Measurements from ENCODE around the gene KLHL21.
"Not testable (repeated sequence)": the region's sequence is repeated elsewhere in the genome, so short reads cannot be mapped to it uniquely, and the experiment has no call there.

The KLHL21 gene

GRCh38 chr1:6637770-6638169 is 35.1 kb upstream of the KLHL21 start:
- TF ChIP-seq EZH2 (IDR thresholded peaks at IDR 0.05; ENCODE audit: borderline replicate concordance, low read length) (no peak), CTCF (IDR thresholded peaks at IDR 0.05; ENCODE audit: low read length) (no peak)
- Histone ChIP-seq H3K27ac (ENCODE audit: low read depth, low read length, poor library complexity, severe bottlenecking) (no peak overlapping the region), H3K9me3 (ENCODE audit: low read length) (no peaks in the 10 kb centered on the region), H3K4me1 (ENCODE audit: insufficient read depth, low read length, severe bottlenecking) (peaks cover 18% of the 10 kb centered on the region), H3K27me3 (ENCODE audit: insufficient read depth, low read length) (no peaks in the 10 kb centered on the region), H4K20me1 (ENCODE audit: insufficient read depth, low read length) (no peaks in the 10 kb centered on the region), H3K9me2 (ENCODE audit: low read depth, low read length) (no peaks in the 10 kb centered on the region), H3K4me2 (ENCODE audit: low read length) (no peak overlapping the region), H3K79me2 (ENCODE audit: insufficient read depth, low read length) (no peaks in the 10 kb centered on the region), H3F3A (ENCODE audit: insufficient read depth, low read length) (peaks cover 4% of the 10 kb centered on the region; the same call in 1 of the 2 replicates), H3K36me3 (ENCODE audit: insufficient read depth, low read length) (peaks cover 78% of the 10 kb centered on the region), H2AFZ (ENCODE audit: low read length) (no peak overlapping the region), H3K4me3 (ENCODE audit: low read depth, low read length, poor library complexity, severe bottlenecking) (no peak overlapping the region), H3K9ac (ENCODE audit: low read length) (no peak overlapping the region)

DNA sequence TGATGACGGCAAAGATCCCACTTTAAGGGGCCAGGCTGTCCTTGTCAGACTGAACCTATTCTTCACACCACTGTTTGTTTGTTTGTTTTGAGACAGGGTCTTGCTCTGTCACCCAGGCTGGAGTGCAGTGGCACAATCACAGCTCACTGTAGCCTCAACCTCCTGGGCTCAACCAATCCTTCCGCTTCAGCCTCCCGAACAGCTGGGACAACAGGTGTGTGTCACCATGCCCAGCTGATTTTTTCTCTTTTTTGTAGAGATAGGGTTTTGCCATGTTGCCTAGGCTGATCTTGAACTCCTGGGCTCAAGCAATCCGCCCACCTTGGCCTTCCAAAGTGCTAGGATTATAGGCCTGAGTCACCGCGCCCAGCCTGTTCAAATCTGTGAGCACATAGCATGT is 34.1 kb upstream of the KLHL21 start:
- H3K27me3 ChIP-seq (ENCODE audit: insufficient read depth, low read length); H2AFZ ChIP-seq (ENCODE audit: low read length); H3K9me2 ChIP-seq (ENCODE audit: low read depth, low read length); H3F3A ChIP-seq (ENCODE audit: insufficient read depth, low read length); H3K27ac ChIP-seq (ENCODE audit: low read depth, low read length, poor library complexity, severe bottlenecking); H3K4me2 ChIP-seq (ENCODE audit: low read length); H3K79me2 ChIP-seq (ENCODE audit: insufficient read depth, low read length); H4K20me1 ChIP-seq (ENCODE audit: insufficient read depth, low read length); H3K9ac ChIP-seq (ENCODE audit: low read length); H3K9me3 ChIP-seq (ENCODE audit: low read length); H3K4me3 ChIP-seq (ENCODE audit: low read depth, low read length, poor library complexity, severe bottlenecking): not testable (repeated sequence)
- H3K36me3 ChIP-seq (ENCODE audit: insufficient read depth, low read length) = peaks cover 84% of the 10 kb centered on the region
- H3K4me1 ChIP-seq (ENCODE audit: insufficient read depth, low read length, severe bottlenecking) = peaks cover 18% of the 10 kb centered on the region

GRCh38 chr1:6635910-6636760 is 33.5 kb upstream of the KLHL21 start:
- peaks cover 80% of the 10 kb centered on the region for H3K36me3 ChIP-seq (ENCODE audit: insufficient read depth, low read length)

More at GRCh38 chr1:6635910-6636760, 33.5 kb upstream of the KLHL21 start:
- peak overlapping the region; percentile 39 for H3K27ac ChIP-seq (ENCODE audit: low read depth, low read length, poor library complexity, severe bottlenecking)
- peaks cover 18% of the 10 kb centered on the region for H3K4me1 ChIP-seq (ENCODE audit: insufficient read depth, low read length, severe bottlenecking)
- H3K4me2 ChIP-seq (ENCODE audit: low read length) = no peak overlapping the region
- H2AFZ ChIP-seq (ENCODE audit: low read length) = no peak overlapping the region
- no peak overlapping the region for H3K4me3 ChIP-seq (ENCODE audit: low read depth, low read length, poor library complexity, severe bottlenecking)
- TF ChIP-seq CTCF (IDR thresholded peaks at IDR 0.05; ENCODE audit: low read length) (no peak), EZH2 (IDR thresholded peaks at IDR 0.05; ENCODE audit: borderline replicate concordance, low read length) (no peak)
- H3K9ac ChIP-seq (ENCODE audit: low read length) = no peak overlapping the region
- peaks cover 4% of the 10 kb centered on the region; the same call in 1 of the 2 replicates for H3F3A ChIP-seq (ENCODE audit: insufficient read depth, low read length)
- no peaks in the 10 kb centered on the region for H3K9me2 ChIP-seq (ENCODE audit: low read depth, low read length)
- H3K9me3 ChIP-seq (ENCODE audit: low read length) = no peaks in the 10 kb centered on the region
- H3K27me3 ChIP-seq (ENCODE audit: insufficient read depth, low read length) = no peaks in the 10 kb centered on the region
- H4K20me1 ChIP-seq (ENCODE audit: insufficient read depth, low read length) = no peaks in the 10 kb centered on the region
- H3K79me2 ChIP-seq (ENCODE audit: insufficient read depth, low read length) = no peaks in the 10 kb centered on the region
